Smooth muscle cell (in vitro differentiated cells): Measurements from ENCODE around the gene EZH2. TPM values are rescaled to one million over a fixed set of nuclear protein-coding genes. Genes with fewer than 3 reads are reported as not detected.

Experiments used
- DNase-seq: peaks from one replicate; lab custom pipeline; 2025; ENCODE audit not compliant: unreplicated experiment; lab: John Stamatoyannopoulos, UW
- H2AFZ ChIP-seq: fragments of 200-600 bp; sonication (generic); 2 replicates; pipeline ENCODE4 v1.6.0; 2016; ENCODE audit warnings: antibody characterized with exemption, low read depth, mild to moderate bottlenecking
- H3F3A ChIP-seq: fragments of 200-600 bp; sonication (generic); 2 replicates; pipeline ENCODE4 v1.6.0; 2017; ENCODE audit warnings: antibody characterized with exemption, low read depth
- H3K27ac ChIP-seq: fragments of 200-600 bp; sonication (generic); 2 replicates; pipeline ENCODE4 v1.5.1; 2016; ENCODE audit warnings: low read depth, mild to moderate bottlenecking
- H3K27me3 ChIP-seq: fragments of 200-600 bp; sonication (generic); 2 replicates; pipeline ENCODE4 v1.6.1; 2016; ENCODE audit warnings: low read depth, mild to moderate bottlenecking
- H3K36me3 ChIP-seq: fragments of 200-600 bp; sonication (generic); 2 replicates; pipeline ENCODE4 v1.5.1; 2016; ENCODE audit warnings: low read depth
- H3K4me1 ChIP-seq: fragments of 200-600 bp; sonication (generic); 2 replicates; pipeline ENCODE4 v1.5.1; 2016; ENCODE audit warnings: low read depth
- H3K4me2 ChIP-seq: fragments of 200-600 bp; sonication (generic); 2 replicates; pipeline ENCODE4 v1.6.0; 2016; ENCODE audit warnings: mild to moderate bottlenecking
- H3K4me3 ChIP-seq: fragments of 200-600 bp; sonication (generic); 2 replicates; pipeline ENCODE4 v1.5.1; 2016; ENCODE audit warnings: mild to moderate bottlenecking
- H3K79me2 ChIP-seq: fragments of 200-600 bp; sonication (generic); 2 replicates; pipeline ENCODE4 v1.6.0; 2016; ENCODE audit warnings: low read depth, mild to moderate bottlenecking
- H3K9ac ChIP-seq: fragments of 200-600 bp; sonication (generic); 2 replicates; pipeline ENCODE4 v1.6.0; 2016; ENCODE audit warnings: low read depth
- H3K9me3 ChIP-seq: fragments of 200-600 bp; sonication (generic); replicated peaks from 2 replicates; pipeline ENCODE4 v1.5.1; 2016; ENCODE audit warnings: low read depth
- H4K20me1 ChIP-seq: fragments of 200-600 bp; sonication (generic); 2 replicates; pipeline ENCODE4 v1.6.0; 2016; ENCODE audit warnings: low read depth
- CTCF ChIP-seq: fragments of 200-600 bp; sonication (generic); IDR thresholded peaks from 2 replicates; pipeline ENCODE4 v1.5.1; 2017; ENCODE audit warnings: borderline replicate concordance, mild to moderate bottlenecking, antibody characterized with exemption; ENCODE audit not compliant: insufficient read depth, poor library complexity, severe bottlenecking
- WGBS: methylation state at CpG from one replicate; pipeline ENCODE4 v1.1.7; 2016; ENCODE audit warnings: low lambda C conversion rate; 5-methylcytosine and 5-hydroxymethylcytosine counted together
- polyA plus RNA-seq: library from polyadenylated mRNA; unstranded; fragments of >200 nt; fragmentation: Nextera tagmentation; extraction: Ambion mirVana; gene quantifications from 2 replicates; pipeline ENCODE4 v1.2.1, GENCODE V29; 2016
- total RNA-seq: library from RNA; depleted of rRNA; stranded (reverse); fragments of >200 nt; gene quantifications from 2 replicates; pipeline ENCODE4 v1.2.3, GENCODE V29; 2014

EZH2 gene
- total and polyA plus RNA-seq, 2 experiments from 2014 or later, result 12.0 to 20.5 TPM

DNA sequence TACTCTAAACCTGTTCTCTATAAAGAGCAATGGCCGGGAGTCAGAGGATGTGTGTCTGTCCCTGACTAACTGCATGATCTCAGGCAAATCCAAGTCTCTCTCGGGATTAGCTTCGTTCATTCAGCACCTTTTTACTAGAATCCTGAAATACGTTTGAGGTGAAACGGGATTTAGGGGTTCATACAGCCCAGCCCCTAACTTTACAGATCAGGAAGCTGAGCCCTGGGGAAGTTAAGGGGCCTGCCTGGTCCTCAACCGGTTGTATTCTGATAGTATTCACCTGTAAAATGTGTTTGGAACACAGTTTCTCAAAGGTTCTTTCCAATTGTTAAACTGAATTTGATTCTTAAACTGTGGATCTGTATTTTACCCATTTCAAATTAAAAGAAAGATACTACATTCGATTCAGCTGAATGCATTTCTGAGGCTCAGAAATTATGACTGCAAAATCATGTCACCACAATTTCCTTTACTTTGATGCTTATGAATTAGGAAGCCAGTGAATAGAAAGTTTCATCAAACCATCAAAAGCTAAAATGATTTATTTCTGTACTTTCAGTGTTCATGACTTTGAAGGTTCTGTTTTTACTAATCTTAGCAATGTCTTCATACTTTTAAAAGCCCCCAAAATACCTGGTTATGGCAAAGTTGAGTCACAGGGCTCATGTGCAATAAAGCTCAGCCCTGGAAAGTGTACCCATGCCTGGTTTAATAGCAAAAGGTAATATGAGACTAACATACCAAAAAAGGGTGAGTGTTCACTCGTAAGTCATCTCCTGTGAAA, 28.9 kb upstream of the EZH2 start:
- DNase-seq, result no peak
- 79% methylated on average over 8 of the region's 8 CpGs for WGBS
- no peaks in the 10 kb centered on the region for H3K9me3 ChIP-seq

GRCh38 chr7:148912151-148912550, 28.1 kb upstream of the EZH2 start:
- Histone ChIP-seq H3K27me3 (peaks cover 17% of the 10 kb centered on the region), H3F3A (peaks cover 6% of the 10 kb centered on the region), H3K4me1 (peaks cover 6% of the 10 kb centered on the region), H3K36me3 (no peaks in the 10 kb centered on the region), H3K27ac (no peak overlapping the region), H3K9ac (no peak overlapping the region), H3K79me2 (no peaks in the 10 kb centered on the region), H2AFZ (no peak overlapping the region), H4K20me1 (no peaks in the 10 kb centered on the region), H3K4me2 (no peak overlapping the region), H3K9me3 (no peaks in the 10 kb centered on the region), H3K4me3 (no peak overlapping the region)
- no peak for DNase-seq
- no peak for TF ChIP-seq CTCF
- 88% methylated on average over 4 of the region's 4 CpGs for WGBS

More for the DNA sequence above, 28.9 kb upstream of the EZH2 start:
- Histone ChIP-seq H4K20me1 (no peaks in the 10 kb centered on the region), H3K36me3 (no peaks in the 10 kb centered on the region), H3K27ac (no peak overlapping the region), H3K4me3 (no peak overlapping the region), H2AFZ (no peak overlapping the region), H3K27me3 (peaks cover 17% of the 10 kb centered on the region), H3K79me2 (no peaks in the 10 kb centered on the region), H3K4me2 (no peak overlapping the region), H3K9ac (no peak overlapping the region), H3K4me1 (peaks cover 6% of the 10 kb centered on the region), H3F3A (peaks cover 6% of the 10 kb centered on the region)
- TF ChIP-seq CTCF, result no peak

DNA sequence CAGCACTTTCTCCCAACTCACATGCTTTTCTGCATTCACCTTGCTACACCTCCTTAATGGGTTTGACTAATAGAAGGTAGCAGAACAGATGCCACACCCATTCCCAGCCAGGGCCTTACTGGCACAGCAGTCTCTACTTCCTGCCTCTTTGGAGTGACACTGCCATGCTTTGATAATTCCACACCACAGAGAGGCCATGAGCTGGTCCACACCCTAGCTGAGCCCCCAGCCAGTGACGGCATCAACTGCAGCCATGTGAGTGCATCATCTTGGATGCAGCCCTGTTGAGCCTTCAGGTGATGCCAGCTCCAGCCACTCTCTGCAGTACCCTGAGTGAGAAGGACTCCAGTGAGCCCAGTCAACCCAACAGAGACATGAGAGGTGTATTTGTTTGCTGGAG, 27.5 kb upstream of the EZH2 start:
- DNase-seq, result no peak
- Histone ChIP-seq H4K20me1 (no peaks in the 10 kb centered on the region), H3K9ac (no peak overlapping the region), H3K36me3 (no peaks in the 10 kb centered on the region), H3F3A (peaks cover 6% of the 10 kb centered on the region), H3K79me2 (no peaks in the 10 kb centered on the region), H2AFZ (no peak overlapping the region), H3K4me3 (no peak overlapping the region), H3K27me3 (peaks cover 17% of the 10 kb centered on the region), H3K27ac (no peak overlapping the region), H3K4me1 (peaks cover 6% of the 10 kb centered on the region), H3K9me3 (no peaks in the 10 kb centered on the region), H3K4me2 (no peak overlapping the region)
- 83% methylated on average over 1 of the region's 1 CpG for WGBS
- no peak for TF ChIP-seq CTCF

- peaks cover 17% of the 10 kb centered on the region for H3K27me3 ChIP-seq
- H3K79me2 ChIP-seq, result no peaks in the 10 kb centered on the region
- H3F3A ChIP-seq, result peaks cover 6% of the 10 kb centered on the region
- H3K27ac ChIP-seq, result no peak overlapping the region
- H3K4me1 ChIP-seq, result peaks cover 6% of the 10 kb centered on the region
- H3K4me3 ChIP-seq, result no peak overlapping the region
- H3K36me3 ChIP-seq, result no peaks in the 10 kb centered on the region
- H2AFZ ChIP-seq, result no peak overlapping the region
- no peaks in the 10 kb centered on the region for H3K9me3 ChIP-seq
- WGBS, result 85% methylated on average over 5 of the region's 5 CpGs
- TF ChIP-seq CTCF, result no peak
- H3K4me2 ChIP-seq, result no peak overlapping the region
- H4K20me1 ChIP-seq, result no peaks in the 10 kb centered on the region
- DNase-seq, result no peak
- H3K9ac ChIP-seq, result no peak overlapping the region
Observed at GRCh38 chr7:148909568-148909967, 25.5 kb upstream of the EZH2 start.
